AG20443 (cell line): Measurements from ENCODE around the gene TSHZ2.
"Not testable (repeated sequence)": the region's sequence is repeated elsewhere in the genome, so short reads cannot be mapped to it uniquely, and the experiment has no call there.

Experiments
- DNase-seq: peaks from one replicate; pipeline ENCODE4 v3.0.0; 2012; ENCODE audit warnings: low spot score, mixed read lengths

TSHZ2 gene

DNA sequence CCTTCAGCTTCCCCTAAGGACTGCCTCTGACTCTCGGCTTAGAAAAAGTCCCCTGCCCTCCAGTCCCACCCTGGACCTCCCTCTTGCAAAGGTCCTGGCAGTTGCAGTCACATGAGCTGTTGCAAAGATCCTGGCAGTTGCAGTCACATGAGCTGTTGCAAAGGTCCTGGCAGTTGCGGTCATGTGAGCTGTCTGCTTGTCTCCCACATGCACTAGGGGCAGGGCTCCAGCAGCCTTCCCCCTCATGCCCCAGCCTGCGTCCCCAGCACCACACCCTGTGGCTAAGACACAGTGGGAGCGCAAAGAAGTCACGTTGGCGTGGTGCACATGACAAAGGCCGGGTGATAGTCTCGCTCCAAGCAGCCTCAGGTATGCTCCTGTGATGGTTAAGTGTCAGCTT lies 538.5 kb downstream of the TSHZ2 start:
- DNase-seq, result no peak

DNA sequence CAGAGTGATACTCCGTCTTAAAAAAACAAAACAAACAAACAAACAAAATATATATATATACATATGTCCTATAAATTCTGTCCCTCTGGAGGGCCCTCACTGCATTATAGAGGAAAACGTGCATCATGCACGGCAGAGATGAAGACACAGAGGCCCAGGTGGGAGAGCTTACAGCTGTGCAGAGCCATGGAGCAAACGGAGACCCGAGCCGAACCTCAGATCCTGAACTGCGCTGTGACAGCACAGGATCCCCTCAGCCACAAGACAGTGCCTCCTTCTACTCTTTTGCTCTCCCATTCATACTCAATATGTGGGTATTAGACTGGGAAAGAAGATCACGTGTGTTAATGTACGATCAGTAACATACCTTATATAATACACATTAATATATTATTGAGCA lies 539.9 kb downstream of the TSHZ2 start:
- DNase-seq, result no peak

DNA sequence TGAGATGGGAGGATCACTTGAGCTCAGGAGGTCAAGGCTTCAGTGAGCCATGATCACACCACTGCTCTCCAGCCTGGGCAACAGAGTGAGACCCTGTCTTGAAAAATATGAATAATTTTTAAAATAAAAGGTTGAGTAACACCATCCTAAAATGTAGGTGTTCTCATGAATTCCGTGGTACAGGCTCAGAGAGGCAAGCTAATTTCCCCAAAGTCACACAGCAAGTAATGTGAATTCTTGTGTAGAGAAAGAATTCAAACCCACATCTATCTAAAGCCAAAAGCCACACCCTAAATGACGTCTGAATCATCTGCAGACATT lies 541.0 kb downstream of the TSHZ2 start:
- no peak for DNase-seq

DNA sequence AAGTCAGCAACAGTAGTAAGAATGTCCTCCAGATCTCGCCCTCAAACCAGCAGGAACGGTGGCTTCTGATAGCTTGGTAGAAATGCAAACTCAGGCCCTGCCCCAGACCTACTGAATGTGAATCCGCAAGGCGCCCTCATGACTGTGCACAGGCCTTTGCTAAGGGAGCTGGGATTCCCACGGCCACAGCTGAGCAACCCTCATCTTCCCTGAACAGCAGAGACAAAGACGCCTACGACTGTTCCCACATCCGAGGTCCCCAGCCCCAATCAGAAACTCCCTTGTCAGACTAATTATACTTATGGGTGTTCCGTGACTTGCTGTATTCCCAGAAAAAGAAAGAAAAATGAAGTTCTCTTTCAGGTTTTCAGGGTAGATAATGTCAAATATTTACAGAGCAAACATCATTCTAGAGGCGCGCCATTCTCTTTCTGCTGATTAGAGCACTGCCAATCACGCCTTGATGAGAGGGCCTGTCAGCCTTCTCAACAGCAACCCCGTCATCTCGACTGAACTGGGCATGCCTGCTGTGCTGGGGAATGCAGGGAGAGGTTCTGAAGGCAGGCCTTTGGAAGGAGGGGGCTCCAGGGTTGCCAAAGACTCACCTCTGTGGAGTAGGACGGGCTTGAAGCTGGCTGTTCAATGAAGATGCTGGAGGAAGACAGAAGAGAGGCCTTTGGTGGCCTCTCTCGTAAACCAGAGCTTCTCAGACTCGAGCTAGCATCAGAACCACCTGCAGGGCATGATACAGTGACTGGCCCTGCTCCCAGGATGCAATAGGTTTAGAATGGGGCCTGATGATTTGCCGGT lies 541.5 kb downstream of the TSHZ2 start:
- peak; percentile 39 for DNase-seq

DNA sequence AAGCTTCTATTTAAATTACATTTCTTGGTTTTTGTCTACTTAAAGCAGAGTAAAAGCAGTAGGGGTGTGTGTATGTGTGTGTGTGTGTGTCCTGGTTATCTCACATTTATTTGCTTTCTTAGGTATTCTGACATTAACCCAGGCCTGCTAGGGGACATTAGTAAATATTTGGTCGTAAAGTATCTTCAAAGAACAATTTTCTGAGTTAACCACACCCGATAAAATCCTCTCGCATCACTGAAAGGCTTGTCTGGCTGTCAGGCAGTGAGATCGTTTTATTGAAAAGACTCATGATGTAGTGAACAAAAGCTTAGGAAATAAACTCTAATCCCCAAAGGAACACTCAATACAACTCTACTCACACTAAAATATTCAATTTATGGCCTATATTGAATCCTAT lies 543.6 kb downstream of the TSHZ2 start:
- no peak for DNase-seq

DNA sequence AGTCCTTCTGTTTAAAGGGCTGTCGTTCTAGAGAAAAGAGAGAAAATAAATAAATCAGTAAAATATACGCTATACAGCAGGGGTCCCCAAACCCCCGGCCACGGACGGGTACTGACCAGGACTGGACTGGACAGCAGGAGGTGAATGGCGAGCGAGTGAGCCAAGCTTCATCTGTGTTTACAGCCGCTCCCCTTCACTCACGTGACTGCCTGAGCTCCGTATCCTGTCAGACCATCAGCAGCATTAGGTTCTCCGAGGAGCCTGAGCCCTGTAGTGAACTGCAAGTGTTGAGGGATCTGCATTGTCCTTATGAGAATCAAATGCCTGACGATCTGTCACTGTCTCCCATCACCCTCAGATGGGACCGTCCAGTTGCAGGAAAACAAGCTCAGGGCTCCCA lies 545.0 kb downstream of the TSHZ2 start:
- DNase-seq, result no peak

DNA sequence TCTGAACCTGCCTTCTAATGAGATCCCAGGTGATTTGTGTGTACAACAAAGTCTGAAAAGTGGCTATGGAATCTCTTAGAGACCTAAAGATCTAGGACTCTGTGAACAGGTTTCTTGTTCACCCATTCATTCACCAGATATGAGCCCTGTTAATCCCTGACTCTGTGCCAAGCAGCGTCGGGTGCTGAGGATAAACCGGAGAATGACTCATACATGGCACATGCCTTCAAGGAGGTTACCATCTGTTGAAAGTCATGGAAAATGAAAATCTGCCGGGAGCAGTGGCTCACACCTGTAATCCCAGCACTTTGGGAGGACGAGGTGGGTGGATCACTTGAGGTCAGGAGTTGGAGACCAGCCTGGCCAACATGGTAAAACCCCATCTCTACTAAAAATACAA lies 549.3 kb downstream of the TSHZ2 start:
- not testable (repeated sequence) for DNase-seq

DNA sequence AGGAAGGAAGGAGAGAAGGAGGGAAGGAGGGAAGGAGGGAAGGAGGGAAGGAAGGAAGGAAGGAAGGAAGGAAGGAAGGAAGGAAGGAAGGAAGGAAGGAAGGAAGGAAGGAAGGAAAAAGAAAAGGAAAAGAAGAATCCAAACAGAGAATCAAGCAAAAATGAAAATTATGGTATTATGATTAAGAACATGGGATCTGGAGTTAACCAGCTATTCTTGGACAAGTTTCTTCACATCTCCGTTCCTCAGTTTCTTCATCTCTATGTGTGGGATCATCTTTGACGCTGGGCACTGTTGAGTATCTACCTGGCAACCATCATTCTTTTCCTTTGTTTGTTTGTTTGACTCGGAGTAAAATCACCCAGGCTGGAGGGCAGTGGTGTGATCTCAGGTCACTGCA lies 549.9 kb downstream of the TSHZ2 start:
- DNase-seq, result no peak

DNA sequence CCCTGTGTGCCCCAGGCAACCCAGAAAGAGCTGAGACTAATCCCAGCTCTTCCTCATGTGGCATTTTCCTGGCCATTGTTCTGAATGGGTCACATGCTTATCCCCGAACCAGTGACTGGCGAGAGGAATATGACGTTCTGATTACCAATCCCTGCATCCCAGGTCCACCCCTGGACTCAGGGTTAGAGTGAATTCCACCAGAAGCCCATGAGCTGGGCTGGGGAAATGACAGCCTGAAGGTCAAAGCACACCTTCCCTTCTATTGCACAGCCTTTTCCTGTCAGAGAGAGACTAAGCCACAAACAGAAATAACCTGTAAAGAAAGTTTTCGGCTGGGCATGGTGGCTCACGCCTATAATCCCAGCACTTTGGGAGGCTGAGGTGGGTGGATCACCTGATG lies 550.5 kb downstream of the TSHZ2 start:
- DNase-seq, result no peak

DNA sequence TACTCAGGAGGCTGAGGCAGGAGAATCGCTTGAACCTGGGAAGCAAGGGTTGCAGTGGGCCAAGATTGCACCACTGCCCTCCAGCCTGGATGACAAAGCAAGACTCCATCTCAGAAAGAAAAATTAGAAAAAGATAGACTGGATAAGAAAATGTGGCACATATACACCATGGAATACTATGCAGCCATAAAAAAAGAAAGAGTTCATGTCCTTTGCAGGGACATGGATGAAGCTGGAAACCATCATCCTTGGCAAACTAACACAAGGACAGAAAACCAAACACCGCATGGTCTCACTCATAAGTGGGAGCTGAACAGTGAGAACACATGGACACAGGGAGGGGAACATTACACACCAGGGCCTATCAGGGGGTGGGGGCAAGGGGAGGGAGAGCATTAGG lies 551.5 kb downstream of the TSHZ2 start:
- DNase-seq, result not testable (repeated sequence)

DNA sequence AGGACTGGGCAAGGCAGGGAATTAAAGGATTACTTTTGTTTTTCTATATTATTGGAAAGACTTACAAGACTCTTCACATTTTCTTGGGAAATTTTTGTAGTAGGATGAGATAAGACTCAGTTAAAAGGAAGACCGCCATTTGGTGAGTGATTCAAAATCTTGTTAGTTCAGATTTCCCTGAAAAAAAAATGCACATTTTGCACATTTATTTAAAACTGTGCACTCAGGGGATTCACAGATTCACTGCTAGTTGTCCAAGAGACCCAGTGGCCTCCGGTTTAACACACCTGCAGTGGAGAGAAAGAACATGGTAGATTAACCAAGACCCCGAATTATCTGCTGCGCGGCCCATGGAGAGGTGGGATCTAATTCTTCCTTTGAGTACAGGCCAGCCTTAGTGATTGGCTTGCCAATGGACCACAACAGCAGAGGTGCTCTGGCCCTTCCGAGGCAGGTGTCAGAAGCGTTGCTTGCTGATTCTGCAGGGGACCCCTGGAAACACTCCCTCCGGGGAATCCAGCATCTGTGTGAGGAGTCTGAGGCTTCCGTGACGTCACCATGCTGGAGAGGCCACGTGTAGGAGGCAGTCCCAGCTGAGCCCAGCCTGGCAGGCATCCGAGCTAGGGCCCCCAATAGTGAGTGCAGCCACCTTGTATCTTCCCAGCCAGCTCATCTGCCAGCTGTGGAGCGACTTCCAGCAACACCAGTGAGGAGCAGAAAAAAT lies 552.6 kb downstream of the TSHZ2 start:
- no peak for DNase-seq

DNA sequence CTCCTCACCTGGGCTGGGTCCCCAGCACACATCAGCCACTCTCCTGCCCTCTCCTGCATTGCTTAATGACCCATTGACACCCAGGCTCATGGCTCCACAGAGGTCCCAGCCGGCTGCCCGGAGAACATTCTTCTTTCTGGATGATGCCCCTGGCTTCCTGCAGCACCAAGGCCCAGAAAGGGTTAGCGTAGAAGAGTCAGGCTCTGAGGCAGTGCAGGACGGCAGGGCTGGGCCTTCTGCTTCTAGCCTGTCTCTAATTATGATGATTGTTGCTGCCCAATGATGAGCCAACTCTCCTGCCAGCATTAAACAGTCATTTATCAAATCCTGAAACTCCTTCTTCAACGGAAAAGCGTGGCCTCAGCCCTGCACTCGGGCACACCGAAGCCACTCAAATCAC lies 555.0 kb downstream of the TSHZ2 start:
- DNase-seq, result peak; percentile 34

DNA sequence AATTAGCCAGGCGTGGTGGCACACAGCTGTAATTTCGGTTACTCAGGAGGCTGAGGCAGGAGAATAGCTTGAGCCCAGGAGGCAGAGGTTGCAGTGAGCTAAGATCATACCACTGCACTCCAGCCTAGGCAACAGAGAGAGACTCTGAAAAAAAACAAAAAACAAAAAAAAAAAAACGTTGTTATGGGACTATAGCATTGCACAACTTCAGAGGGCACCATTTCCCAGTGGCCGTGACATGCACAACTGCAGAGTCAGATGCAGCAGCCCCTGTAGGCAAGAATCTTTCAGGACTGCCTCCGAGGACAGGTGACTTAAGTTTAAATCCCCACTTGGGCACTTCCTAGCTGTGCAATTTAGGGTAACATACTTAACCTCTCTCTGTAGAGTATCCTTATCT lies 557.5 kb downstream of the TSHZ2 start:
- no peak for DNase-seq

DNA sequence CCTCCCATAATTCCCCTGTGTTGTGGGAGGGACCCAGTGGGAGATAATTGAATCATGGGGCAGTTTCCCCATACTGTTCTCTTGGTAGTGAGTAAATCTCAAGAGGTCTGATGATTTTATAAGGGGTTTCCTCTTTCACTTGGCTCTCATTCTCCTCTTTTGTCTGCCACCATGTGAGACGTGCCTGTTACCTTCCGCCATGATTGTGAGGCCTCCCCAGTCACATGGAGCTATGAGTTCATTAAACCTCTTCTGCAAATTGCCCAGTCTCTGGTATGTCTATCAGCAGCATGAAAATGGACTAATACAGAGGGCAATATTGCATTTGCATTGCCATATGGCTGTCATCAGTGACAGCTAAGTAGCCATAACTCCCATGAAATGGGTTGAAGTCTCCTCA lies 558.3 kb downstream of the TSHZ2 start:
- no peak for DNase-seq

DNA sequence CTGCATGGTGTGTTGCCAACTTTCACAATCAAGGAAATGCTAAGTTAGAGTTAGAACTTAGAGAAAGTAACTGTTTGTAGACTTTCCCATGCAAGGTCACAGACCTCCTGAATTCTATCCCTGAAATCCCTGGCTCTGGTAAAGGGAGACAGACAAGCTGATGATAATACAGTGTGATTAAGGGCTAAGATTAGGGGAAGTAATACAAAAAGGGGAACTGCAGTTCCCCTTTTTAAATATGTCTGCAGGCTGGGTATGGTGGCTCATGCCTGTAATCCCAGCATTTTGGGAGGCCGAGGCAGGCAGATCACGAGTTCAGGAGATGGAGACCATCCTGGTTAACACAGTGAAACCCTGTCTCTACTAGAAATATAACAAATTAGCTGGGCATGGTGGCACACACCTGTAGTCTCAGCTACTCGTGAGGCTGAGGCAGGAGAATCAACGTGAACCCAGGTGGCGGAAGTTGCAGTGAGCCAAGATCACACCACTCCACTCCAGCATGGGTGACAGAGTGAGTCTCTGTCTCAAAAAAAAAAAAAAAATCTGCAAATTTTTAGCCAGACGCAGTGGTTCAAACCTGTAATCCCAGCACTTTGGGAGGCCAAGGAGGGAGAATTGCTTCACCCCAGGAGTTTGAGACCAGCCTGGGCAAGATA lies 560.6 kb downstream of the TSHZ2 start:
- not testable (repeated sequence) for DNase-seq

DNA sequence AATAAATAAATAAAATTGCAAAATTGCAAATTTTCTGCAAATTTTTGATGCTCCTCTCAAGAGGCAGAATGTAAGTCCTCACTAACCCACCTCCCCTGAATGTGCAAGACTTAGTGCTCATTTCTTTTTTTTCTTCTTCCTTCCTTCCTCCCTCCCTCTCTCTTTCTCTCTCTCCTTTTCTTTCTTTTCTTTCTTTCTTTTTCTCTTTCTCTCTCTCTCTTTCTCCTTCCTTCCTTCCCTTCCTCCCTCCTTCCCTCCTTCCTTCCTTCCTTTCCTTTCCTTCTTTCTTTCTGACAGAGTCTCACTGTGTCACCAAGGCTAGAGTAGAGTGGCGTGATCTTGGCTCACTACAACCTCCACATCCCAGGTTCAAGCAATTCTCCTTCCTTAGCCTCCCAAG lies 561.3 kb downstream of the TSHZ2 start:
- no peak for DNase-seq

DNA sequence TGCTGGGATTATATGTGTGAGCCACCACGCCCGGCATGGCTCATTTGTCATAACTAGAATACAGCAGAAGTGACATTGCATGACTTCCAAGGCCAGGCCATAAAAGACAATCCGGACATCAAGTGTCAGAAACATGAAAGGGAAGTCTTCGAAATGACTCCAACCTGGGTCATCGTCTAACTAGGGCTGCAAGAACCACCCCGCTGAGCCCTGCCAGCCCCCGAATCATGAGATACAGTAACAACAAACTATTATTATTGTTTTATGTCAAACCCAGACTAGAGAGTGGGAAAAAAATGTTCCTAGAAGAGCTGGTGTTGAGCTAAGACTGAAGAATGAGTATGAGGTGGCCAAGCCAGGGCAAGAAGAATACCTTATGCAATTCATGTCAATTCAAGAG lies 561.9 kb downstream of the TSHZ2 start:
- DNase-seq, result no peak

DNA sequence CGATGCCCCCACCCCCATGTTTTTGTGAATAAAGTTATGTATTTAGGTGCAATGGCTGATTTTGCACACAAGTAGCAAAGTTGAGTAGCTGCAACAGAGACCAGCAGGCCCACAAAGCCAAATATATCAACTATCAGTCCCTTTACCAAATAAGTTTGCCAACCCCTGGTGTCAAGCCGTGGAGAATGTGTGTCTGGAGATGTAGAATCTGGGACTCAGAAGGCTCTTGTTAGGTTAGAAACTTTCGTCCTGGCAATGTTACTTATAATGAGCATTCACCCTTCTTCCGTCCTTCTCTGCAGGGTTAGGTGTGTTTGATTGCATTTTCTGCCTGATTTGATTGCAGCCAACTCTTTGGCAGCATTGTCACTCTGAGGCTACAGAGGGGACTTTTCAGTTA lies 563.7 kb downstream of the TSHZ2 start:
- DNase-seq, result no peak

DNA sequence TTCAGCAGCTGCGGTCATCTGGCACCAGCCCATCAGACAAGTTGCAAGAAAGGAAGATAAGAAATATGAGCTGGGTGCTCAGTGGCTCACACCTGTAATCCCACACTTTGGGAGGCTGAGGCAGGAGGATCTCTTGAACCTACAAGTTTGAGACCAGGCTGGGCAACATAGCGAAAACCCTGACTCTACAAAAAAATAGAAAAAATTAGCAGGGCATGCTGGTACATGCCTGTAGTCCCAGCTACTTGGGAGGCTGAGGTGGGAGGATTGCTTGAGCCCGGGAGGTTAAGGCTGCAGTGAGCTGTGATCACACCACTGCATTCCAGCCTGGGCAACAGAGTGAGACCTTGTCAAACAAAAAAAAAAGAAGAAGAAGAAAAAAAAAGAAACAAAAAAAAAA lies 564.2 kb downstream of the TSHZ2 start:
- not testable (repeated sequence) for DNase-seq

DNA sequence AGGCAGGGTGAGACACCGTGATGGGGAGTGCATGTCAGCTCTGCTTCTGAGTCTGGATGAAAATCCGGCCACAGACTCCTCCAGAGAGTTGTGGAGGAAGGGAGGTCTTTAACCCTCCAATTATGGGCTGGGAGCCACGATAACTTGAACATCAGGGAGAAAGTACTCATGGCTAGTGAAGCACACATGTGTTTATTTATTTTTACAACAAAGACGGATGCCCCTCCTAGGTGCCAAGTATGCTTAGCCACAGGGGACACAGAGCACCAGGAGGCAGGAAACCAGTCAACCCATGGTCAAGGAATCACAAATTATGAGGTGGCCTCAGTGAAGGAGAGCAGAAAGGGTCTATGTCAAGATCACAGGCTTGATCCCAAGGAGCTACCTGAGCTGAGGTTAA lies 567.4 kb downstream of the TSHZ2 start:
- no peak for DNase-seq
